HAP-1 (cell line): ENCODE measurements around the gene C1orf232.

Experiments used
- DNase-seq, 2 experiments: peaks; one replicate each; pipeline ENCODE4 v3.0.0-alpha.2; 2016 to 2020; ENCODE audit warnings: low spot score in 2 of 2
- H3K27me3 ChIP-seq: fragments of 250-450 bp; sonication (Bioruptor Pico); 2 replicates; pipeline ENCODE4 v1.5.1; 2020; ENCODE audit warnings: low read depth, mild to moderate bottlenecking, moderate library complexity
- H3K36me3 ChIP-seq: fragments of 250-450 bp; sonication (Bioruptor Pico); replicated peaks from 2 replicates; pipeline ENCODE4 v1.5.1; 2020; ENCODE audit warnings: mild to moderate bottlenecking
- H3K4me1 ChIP-seq: fragments of 250-450 bp; sonication (Bioruptor Pico); 2 replicates; pipeline ENCODE4 v1.5.1; 2020; ENCODE audit warnings: mild to moderate bottlenecking
- H3K4me3 ChIP-seq: fragments of 250-450 bp; sonication (Bioruptor Pico); 2 replicates; pipeline ENCODE4 v1.5.1; 2020; ENCODE audit warnings: mild to moderate bottlenecking, moderate library complexity
- H3K9me3 ChIP-seq: fragments of 250-450 bp; sonication (Bioruptor Pico); 2 replicates; pipeline ENCODE4 v1.5.1; 2020; ENCODE audit warnings: mild to moderate bottlenecking, moderate library complexity
- in situ Hi-C: fragments of 300-500 bp; cut with MboI; formaldehyde crosslinking; loops from 3 replicates; pipeline ENCODE4 v1.14.3; 2020; ENCODE audit warnings: low sequenced_read_pairs, inconsistent platforms, mixed read lengths

The C1orf232 gene

DNA sequence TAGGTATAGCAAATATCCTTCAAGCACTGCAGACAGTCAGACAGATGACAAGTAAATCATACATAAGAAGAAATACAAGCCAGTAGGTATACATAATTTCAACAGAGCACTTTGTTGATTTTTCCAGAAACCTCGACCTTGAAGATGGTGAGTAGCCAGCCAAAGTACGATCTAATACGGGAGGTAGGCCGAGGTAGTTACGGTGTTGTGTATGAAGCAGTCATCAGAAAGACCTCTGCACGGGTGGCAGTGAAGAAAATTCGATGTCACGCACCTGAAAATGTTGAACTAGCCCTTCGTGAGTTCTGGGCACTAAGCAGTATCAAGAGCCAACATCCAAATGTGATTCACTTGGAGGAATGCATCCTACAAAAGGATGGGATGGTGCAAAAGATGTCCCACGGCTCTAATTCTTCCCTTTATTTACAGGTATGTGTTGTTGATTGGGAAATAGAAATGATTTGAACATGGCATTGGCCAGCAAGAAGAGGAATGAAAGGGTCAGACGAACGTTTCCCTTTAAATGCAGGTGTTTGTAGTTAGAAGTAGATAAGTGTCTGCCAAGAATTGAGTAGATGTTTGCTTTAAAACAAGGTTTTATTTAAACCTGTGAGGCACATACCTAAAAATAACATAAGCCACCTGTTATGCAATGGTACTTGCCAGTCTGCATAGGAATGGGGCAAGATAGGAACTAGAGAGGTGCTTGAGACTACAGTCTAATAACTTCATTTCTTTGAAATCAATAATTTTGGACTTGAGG lies 54.4 kb downstream of the C1orf232 start:
- Histone ChIP-seq H3K4me1 (peaks cover 13% of the 10 kb centered on the region), H3K4me3 (no peak overlapping the region), H3K36me3 (peaks cover 31% of the 10 kb centered on the region), H3K9me3 (no peaks in the 10 kb centered on the region), H3K27me3 (no peaks in the 10 kb centered on the region)
- in situ Hi-C loops: no loop called here
- no peak for DNase-seq
